Sigmoid colon (tissue), 3 donors: ENCODE measurements around the gene WDFY4.

Source experiments
- CTCF ChIP-seq, 4 experiments: fragments of 450-650 bp in 3 of 4; fragments of 200-600 bp in 1 of 4; IDR thresholded peaks; one replicate each; pipeline ENCODE4 v1.5.1; 2016 to 2019; ENCODE audit warnings: antibody characterized with exemption in 4 of 4, mild to moderate bottlenecking in 3 of 4, moderate library complexity in 2 of 4
- POLR2A ChIP-seq, 2 donors: fragments of 450-650 bp; IDR thresholded peaks; one replicate each; pipeline ENCODE4 v1.6.1; 2016; ENCODE audit warnings: antibody characterized with exemption in 2 of 2, mild to moderate bottlenecking in 2 of 2, moderate library complexity in 2 of 2

GRCh38 chr10:48703531-48704122, 19.0 kb downstream of the WDFY4 start:
- TF ChIP-seq CTCF (IDR thresholded peaks at IDR 0.05) (no peak), POLR2A (IDR thresholded peaks at IDR 0.05) (no peak)
